Esophagus squamous epithelium (tissue), 5 donors: ENCODE data around the gene RUVBL2. TPM values are rescaled to one million over a fixed set of nuclear protein-coding genes. Genes with fewer than 3 reads are reported as not detected.
"Not testable (repeated sequence)": the region's sequence is repeated elsewhere in the genome, so short reads cannot be mapped to it uniquely, and the experiment has no call there.

Experiments
- DNase-seq: peaks from one replicate; lab custom pipeline; 2025; lab: John Stamatoyannopoulos, UW
- H3K27ac ChIP-seq, 4 donors: fragments of 200-600 bp; sonication (generic); one replicate each; pipeline ENCODE4 v1.5.1; 2016 to 2019; ENCODE audit warnings: mild to moderate bottlenecking in 1 of 4
- H3K27me3 ChIP-seq, 4 donors: fragments of 200-600 bp; sonication (generic); 1 replicate in 3 of 4; 2 replicates in 1 of 4; pipeline versions ENCODE4 v1.5.1 to v1.6.0; 2017 to 2021; ENCODE audit warnings: antibody characterized with exemption in 1 of 4
- H3K36me3 ChIP-seq, 3 donors: fragments of 200-600 bp; sonication (generic); one replicate each; pipeline ENCODE4 v1.5.1; 2016 to 2019
- H3K4me1 ChIP-seq, 3 donors: fragments of 200-600 bp; sonication (generic); one replicate each; pipeline ENCODE4 v1.5.1; 2017 to 2019
- H3K4me3 ChIP-seq, 4 donors: fragments of 200-600 bp; sonication (generic); 1 replicate in 3 of 4; 2 replicates in 1 of 4; pipeline ENCODE4 v1.5.1; 2016 to 2019; ENCODE audit warnings: mild to moderate bottlenecking in 2 of 4, moderate library complexity in 1 of 4
- H3K9me3 ChIP-seq, 3 donors: fragments of 200-600 bp; sonication (generic); one replicate each; pipeline ENCODE4 v1.5.1; 2016 to 2019
- POLR2A ChIP-seq, 4 donors: fragments of 450-650 bp; IDR thresholded peaks; one replicate each; pipeline ENCODE4 v1.6.1; 2017; ENCODE audit warnings: antibody characterized with exemption in 4 of 4, mild to moderate bottlenecking in 4 of 4, moderate library complexity in 3 of 4
- WGBS, 2 donors: methylation state at CpG; one replicate each; pipeline ENCODE4 v1.1.5; 2018; 5-methylcytosine and 5-hydroxymethylcytosine counted together
- intact Hi-C: fragments of 100-400 bp; cut with DNase I; formaldehyde crosslinking; loops from one replicate; pipeline ENCODE4 v1.15.0; 2022
- total RNA-seq, 4 donors: library from RNA; depleted of rRNA; stranded (reverse); fragments of >200 nt; gene quantifications; one replicate each; pipeline ENCODE4 v1.1.0, GENCODE V29; 2016
- TF ChIP-seq, protein P1 (sequence below), 6 experiments: fragments of 450-650 bp in 4 of 6; fragments of 200-600 bp in 2 of 6; sonication (generic) in 2 of 6; IDR thresholded peaks; one replicate each; pipeline ENCODE4 v1.5.1; 2016 to 2019; ENCODE audit warnings: antibody characterized with exemption in 6 of 6, mild to moderate bottlenecking in 4 of 6, moderate library complexity in 4 of 6
- donor health status: DM: yes; HTN: yes; CAD: no.

RUVBL2 gene
- total RNA-seq, 4 donors from 2014 or later, result 102 to 140 (median 119) TPM

DNA sequence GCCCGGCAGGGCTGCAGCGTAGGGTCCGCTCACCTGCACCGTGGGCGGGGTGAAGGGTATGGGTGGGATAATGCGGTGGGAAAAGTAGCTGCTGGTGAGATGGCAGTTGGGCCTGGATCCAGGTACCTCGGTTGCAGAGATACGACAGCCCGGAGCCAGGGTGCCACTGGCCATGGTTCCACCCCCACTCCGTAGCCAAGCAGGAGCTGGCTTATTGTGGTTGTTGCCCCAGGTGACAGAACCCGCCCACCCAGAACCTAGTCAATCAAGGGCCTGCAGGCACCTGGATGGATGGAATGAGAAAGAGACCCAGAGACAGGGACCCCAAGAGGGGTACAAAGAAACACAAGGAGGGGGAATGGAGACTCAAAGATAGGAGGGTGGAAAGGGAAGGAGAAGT, 26.7 kb downstream of the RUVBL2 start:
- Histone ChIP-seq H3K27ac (no peak overlapping the region), H3K27me3 (peaks cover 0 to 38% (median 0%) of the 10 kb centered on the region in 4 donors), H3K36me3 (peaks cover 0 to 16% (median 5%) of the 10 kb centered on the region in 3 donors), H3K4me1 (peaks cover 0 to 35% (median 20%) of the 10 kb centered on the region in 3 donors), H3K9me3 (no peaks in the 10 kb centered on the region), H3K4me3 (no peak overlapping the region)
- 73 to 80% methylated on average over 1 to 10 of the region's 11 CpGs for WGBS, 2 donors
- TF ChIP-seq, protein P1, sequence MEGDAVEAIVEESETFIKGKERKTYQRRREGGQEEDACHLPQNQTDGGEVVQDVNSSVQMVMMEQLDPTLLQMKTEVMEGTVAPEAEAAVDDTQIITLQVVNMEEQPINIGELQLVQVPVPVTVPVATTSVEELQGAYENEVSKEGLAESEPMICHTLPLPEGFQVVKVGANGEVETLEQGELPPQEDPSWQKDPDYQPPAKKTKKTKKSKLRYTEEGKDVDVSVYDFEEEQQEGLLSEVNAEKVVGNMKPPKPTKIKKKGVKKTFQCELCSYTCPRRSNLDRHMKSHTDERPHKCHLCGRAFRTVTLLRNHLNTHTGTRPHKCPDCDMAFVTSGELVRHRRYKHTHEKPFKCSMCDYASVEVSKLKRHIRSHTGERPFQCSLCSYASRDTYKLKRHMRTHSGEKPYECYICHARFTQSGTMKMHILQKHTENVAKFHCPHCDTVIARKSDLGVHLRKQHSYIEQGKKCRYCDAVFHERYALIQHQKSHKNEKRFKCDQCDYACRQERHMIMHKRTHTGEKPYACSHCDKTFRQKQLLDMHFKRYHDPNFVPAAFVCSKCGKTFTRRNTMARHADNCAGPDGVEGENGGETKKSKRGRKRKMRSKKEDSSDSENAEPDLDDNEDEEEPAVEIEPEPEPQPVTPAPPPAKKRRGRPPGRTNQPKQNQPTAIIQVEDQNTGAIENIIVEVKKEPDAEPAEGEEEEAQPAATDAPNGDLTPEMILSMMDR (IDR thresholded peaks at IDR 0.05), result no peak
- no peak for TF ChIP-seq POLR2A (IDR thresholded peaks at IDR 0.05)
- no peak for DNase-seq
- intact Hi-C loops, result no loop called here

DNA sequence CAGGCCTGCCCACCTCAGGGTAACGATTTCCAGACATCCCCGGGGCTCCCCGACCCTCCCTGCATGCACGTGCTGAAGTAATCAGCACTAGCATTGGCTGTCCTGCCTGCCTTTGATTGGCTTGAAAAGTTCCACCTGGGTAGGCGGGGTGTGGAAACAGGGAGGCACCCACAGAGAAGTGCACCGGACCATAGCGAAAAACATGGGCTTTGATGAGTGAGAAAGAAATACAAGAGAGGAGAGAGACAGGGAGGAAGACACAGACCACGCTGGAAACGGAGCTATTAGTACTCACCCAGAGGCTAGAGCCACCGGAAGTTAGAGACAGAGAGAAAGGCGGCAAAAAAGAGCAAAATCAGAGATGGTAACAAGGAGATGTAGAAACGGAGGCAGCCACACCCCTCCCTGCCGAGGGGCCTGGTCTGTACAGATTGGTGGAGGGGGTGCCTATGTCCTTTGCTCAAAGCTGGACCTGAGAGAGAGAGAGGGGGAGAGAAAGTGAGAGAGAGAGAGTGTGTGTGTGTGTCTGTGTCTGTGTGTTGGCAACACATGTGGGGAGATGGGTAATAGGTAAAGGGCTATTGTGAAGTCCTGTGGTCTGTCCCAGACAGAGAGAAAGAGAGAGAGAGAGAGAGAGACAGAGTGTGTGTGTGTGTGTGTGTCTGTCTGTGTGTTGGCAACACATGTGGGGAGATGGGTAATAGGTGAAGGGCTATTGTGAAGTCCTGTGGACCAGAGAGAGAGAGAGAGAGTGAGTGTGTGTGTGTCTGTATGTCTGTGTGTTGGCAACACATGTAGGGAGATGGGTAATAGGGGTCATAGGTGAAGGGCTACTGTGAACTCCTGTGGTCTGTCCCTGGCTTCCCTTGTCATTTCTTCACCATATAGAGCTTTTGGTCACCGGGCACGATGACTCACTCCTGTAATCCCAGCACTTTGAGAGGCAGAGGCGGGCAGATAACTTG, 27.5 kb downstream of the RUVBL2 start:
- Histone ChIP-seq H3K9me3 (no peaks in the 10 kb centered on the region), H3K27ac (no peak overlapping the region), H3K27me3 (peaks cover 0 to 41% (median 0%) of the 10 kb centered on the region in 4 donors), H3K4me3 (no peak overlapping the region), H3K36me3 (peaks cover 0 to 7% (median 2%) of the 10 kb centered on the region in 3 donors), H3K4me1 (peaks cover 0 to 35% (median 20%) of the 10 kb centered on the region in 3 donors)
- no peak for DNase-seq
- TF ChIP-seq POLR2A (IDR thresholded peaks at IDR 0.05), result no peak
- TF ChIP-seq, protein P1 (IDR thresholded peaks at IDR 0.05), result no peak
- intact Hi-C loops, result no loop called here
- WGBS, 2 donors, result 19 to 34% methylated on average over 12 to 13 of the region's 16 CpGs

DNA sequence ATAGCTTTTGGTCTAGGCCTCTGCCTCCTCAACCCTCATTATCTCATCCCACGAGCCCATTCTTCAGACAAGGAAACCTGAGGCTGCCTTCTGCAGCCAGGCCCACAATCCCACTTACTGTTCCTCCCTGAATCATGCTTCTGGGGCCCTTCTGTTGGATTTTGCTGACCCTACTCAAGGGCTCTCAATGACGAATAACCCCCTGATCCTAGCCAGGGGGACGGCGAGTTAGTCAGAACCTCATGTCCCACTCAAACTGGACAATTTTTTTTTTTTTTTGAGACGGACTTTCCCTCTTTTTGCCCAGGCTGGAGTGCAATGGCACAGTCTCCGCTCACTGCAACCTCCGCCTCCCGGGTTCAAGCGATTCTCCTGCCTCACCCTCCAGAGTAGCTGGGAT, 28.4 kb downstream of the RUVBL2 start:
- DNase-seq, result no peak
- TF ChIP-seq POLR2A (IDR thresholded peaks at IDR 0.05), result no peak
- TF ChIP-seq, protein P1 (IDR thresholded peaks at IDR 0.05), result no peak
- Histone ChIP-seq H3K36me3 (no peaks in the 10 kb centered on the region), H3K27ac (no peak overlapping the region), H3K4me1 (peaks cover 0 to 34% (median 20%) of the 10 kb centered on the region in 3 donors), H3K9me3 (no peaks in the 10 kb centered on the region), H3K4me3 (no peak overlapping the region), H3K27me3 (peaks cover 0 to 40% (median 0%) of the 10 kb centered on the region in 4 donors)
- intact Hi-C loops, result no loop called here
- 88 to 89% methylated on average over 9 of the region's 9 CpGs for WGBS, 2 donors

DNA sequence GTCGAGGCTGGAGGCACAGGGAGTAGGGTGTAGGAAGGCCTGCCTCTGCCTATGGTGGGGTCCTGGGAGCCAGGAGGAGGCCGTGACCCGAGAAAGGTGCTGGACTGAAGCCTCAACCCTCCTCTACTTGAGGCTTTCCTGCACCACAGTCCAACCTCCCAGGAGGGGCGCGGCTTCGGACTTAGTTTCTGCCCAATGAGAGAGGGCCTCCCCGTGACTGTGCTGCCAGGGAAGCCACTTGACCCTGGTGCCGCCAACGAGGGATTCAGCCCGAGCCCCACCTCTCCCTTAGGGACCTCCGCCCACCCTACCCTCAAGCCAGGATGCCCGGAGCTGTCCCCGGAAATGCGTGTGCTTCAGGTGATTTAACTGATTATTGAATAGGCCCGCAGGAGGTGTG, 30.5 kb downstream of the RUVBL2 start, which contains the start of gene CGB3:
Gene CGB3 (minus strand): TSS at position 101 of the 400 bp plus-strand sequence. CDS start 362 bp downstream, outside the sequence.
- WGBS, 2 donors, result no CpG with 5 or more reads among the region's 15 CpGs
- H3K9me3 ChIP-seq, intact Hi-C loops, DNase-seq, H3K36me3 ChIP-seq, H3K27ac ChIP-seq, H3K4me3 ChIP-seq: not testable (repeated sequence)
- Histone ChIP-seq H3K27me3 (peaks cover 0 to 20% (median 0%) of the 10 kb centered on the region in 4 donors), H3K4me1 (peaks cover 0 to 13% (median 4%) of the 10 kb centered on the region in 3 donors)

DNA sequence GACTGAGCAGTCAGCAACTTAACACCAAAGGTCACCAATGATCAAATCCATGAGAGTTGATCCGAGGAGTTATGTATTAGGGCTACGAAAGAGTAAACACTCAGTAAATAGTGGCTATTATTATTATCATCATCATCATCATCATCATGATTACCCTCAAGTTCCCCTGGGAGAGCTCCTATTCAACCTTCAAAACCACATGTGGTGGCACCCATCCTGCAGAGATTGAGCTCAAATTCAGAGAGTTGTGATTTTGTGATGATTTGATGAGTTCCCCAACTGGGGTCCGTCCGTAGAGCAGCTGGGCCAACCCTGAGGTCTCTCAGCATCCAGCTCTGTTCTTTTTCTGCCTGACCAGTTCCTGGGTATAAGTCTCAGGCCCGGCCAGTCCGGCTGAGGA, 31.4 kb downstream of the RUVBL2 start:
- H3K4me1 ChIP-seq, H3K4me3 ChIP-seq, H3K9me3 ChIP-seq, intact Hi-C loops, H3K36me3 ChIP-seq, DNase-seq, H3K27ac ChIP-seq: not testable (repeated sequence)
- peaks cover 0 to 11% (median 0%) of the 10 kb centered on the region in 4 donors for H3K27me3 ChIP-seq
- WGBS, 2 donors, result 65 to 72% methylated on average over 2 to 4 of the region's 6 CpGs

DNA sequence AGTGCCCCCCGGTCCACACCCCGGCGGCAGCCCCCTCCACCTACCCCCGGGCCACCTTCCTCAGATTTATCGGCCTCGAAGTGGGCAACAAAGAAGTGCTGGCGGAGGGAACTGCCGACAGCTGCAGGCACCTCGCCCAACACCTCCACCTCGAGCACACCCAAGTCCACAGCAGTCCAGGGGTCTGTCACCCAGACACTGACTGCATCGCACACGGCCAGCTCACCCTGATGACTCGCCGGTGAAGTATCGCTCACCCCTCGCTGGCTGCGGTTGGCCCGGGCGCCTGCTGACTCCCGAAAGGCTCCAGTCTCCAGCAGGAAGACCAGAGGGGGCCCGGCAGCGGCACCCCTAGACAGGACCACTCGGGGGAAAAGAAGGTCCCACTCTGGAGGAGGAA, 31.9 kb downstream of the RUVBL2 start:
- H3K36me3 ChIP-seq, H3K27ac ChIP-seq, H3K4me1 ChIP-seq, DNase-seq, intact Hi-C loops, H3K27me3 ChIP-seq, H3K9me3 ChIP-seq, H3K4me3 ChIP-seq: not testable (repeated sequence)
- 47% methylated on average over 3 of the region's 23 CpGs; no CpG with 5 or more reads in 1 of the 2 donors for WGBS, 2 donors

DNA sequence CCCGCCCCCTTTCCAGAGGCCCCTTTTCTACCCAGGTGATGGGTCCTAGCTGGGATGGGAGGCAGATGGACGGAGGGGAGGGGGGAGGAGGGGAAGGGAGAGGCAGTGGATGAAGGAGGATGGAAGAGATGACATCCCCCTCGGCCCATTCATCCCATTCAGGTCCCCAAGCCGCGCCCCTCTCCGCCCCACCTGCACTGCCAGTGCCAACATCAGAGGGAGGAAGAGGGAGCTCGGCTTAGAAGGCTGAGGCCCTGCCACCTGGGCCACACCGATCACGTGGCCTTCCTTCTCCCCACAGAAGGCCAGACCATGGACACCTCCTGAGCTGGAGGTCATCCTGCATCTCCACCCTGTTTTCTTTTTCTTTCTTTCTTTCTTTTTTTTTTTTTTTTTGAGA, 35.0 kb downstream of the RUVBL2 start:
- H3K27ac ChIP-seq, H3K9me3 ChIP-seq, H3K4me1 ChIP-seq, H3K4me3 ChIP-seq, intact Hi-C loops, DNase-seq, H3K36me3 ChIP-seq: not testable (repeated sequence)
- H3K27me3 ChIP-seq, result peaks cover 0 to 12% (median 0%) of the 10 kb centered on the region in 4 donors
- 80 to 84% methylated on average over 5 to 7 of the region's 9 CpGs for WGBS, 2 donors

DNA sequence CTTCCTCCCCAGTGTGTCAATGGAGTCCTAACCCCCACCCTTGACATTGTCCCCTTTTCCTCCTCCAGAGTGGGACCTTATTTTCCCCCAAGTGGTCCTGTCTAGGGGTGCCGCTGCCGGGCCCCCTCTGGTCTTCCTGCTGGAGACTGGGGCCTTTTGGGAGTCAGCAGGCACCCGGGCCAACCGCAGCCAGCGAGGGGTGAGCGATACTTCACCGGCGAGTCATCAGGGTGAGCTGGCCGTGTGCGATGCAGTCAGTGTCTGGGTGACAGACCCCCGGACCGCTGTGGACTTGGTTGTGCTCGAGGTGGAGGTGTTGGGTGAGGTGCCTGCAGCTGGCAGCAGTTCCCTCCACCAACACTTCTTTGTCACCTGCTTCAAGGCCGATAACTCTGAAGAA, 36.1 kb downstream of the RUVBL2 start:
- DNase-seq, H3K9me3 ChIP-seq, intact Hi-C loops, H3K36me3 ChIP-seq, H3K4me3 ChIP-seq, H3K4me1 ChIP-seq, H3K27ac ChIP-seq: not testable (repeated sequence)
- WGBS, 2 donors, result 75 to 76% methylated on average over 4 of the region's 14 CpGs
- H3K27me3 ChIP-seq, result peaks cover 0 to 12% (median 0%) of the 10 kb centered on the region in 4 donors

DNA sequence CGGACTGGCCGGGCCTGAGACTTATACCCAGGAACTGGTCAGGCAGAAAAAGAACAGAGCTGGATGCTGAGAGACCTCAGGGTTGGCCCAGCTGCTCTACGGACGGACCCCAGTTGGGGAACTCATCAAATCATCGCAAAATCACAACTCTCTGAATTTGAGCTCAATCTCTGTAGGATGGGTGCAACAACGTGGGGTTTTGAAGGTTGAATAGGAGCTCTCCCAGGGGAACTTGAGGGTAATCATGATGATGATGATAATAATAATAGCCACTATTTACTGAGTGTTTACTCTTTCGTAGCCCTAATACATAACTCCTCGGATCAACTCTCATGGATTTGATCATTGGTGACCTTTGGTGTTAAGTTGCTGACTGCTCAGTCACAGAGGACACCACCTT, 36.6 kb downstream of the RUVBL2 start:
- H3K4me1 ChIP-seq, intact Hi-C loops, H3K9me3 ChIP-seq, H3K4me3 ChIP-seq, H3K36me3 ChIP-seq, H3K27ac ChIP-seq, DNase-seq: not testable (repeated sequence)
- H3K27me3 ChIP-seq, result peaks cover 0 to 12% (median 0%) of the 10 kb centered on the region in 4 donors
- 94 to 97% methylated on average over 3 of the region's 8 CpGs for WGBS, 2 donors
